GM12873 (cell line): ENCODE measurements around the gene SCFD1.

Source experiments
- TF ChIP-seq, protein P1 (sequence below): IDR thresholded peaks from 2 replicates; pipeline ENCODE4 v1.5.1; 2012; ENCODE audit warnings: low read depth, mild to moderate bottlenecking, moderate library complexity, low read length, control low read depth; ENCODE audit not compliant: insufficient read depth; ENCODE audit errors: missing control alignments

SCFD1 gene

DNA sequence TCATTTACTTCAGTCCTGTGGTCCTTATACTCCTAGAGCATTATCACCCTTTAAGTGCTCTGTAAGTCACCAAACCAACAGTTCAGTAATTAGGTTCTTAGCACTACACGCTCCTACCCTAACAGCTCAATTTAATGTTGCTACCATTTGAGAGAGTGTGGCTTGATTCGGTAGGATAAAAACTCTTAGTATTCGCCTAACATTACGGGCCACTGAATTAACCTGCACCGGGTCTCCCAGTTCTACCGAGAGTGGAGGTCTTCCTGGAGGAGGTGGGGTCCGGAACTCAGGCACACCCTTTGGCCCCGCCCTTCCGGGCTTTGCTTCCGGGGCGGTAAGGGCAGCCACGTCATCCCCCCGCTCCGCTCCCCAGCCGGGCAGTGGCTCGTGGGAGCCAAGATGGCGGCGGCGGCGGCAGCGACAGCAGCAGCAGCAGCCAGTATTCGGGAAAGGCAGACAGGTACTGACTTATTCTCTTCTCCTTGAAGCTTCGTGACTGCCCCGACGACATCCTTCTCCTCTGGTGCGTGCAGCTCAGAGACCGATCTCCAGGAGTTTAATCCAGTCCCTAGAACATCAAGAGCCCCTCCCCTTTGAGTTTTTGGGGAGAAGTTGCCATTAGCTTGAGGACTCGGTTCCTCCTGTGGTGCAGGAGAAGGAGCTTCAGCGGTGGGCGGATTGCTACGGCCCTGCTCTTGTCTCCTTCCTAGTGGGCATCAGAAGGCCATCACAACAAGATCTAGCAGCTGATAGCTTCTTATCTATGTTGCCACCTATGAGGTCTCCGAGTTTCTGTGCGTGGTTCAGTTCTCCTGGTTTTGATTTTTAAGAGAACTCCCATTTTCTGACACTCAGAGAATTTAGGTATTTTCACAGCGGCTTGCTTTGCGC lies at the start of gene SCFD1:
TSS of gene SCFD1 (plus strand) at position 380 of the 891 bp plus-strand sequence. CDS start at position 400, 20 bp downstream.
- TF ChIP-seq, protein P1, sequence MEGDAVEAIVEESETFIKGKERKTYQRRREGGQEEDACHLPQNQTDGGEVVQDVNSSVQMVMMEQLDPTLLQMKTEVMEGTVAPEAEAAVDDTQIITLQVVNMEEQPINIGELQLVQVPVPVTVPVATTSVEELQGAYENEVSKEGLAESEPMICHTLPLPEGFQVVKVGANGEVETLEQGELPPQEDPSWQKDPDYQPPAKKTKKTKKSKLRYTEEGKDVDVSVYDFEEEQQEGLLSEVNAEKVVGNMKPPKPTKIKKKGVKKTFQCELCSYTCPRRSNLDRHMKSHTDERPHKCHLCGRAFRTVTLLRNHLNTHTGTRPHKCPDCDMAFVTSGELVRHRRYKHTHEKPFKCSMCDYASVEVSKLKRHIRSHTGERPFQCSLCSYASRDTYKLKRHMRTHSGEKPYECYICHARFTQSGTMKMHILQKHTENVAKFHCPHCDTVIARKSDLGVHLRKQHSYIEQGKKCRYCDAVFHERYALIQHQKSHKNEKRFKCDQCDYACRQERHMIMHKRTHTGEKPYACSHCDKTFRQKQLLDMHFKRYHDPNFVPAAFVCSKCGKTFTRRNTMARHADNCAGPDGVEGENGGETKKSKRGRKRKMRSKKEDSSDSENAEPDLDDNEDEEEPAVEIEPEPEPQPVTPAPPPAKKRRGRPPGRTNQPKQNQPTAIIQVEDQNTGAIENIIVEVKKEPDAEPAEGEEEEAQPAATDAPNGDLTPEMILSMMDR: no peak

GRCh38 chr14:30572771-30573170 lies 49.3 kb upstream of the SCFD1 start:
- TF ChIP-seq, protein P1: no peak

DNA sequence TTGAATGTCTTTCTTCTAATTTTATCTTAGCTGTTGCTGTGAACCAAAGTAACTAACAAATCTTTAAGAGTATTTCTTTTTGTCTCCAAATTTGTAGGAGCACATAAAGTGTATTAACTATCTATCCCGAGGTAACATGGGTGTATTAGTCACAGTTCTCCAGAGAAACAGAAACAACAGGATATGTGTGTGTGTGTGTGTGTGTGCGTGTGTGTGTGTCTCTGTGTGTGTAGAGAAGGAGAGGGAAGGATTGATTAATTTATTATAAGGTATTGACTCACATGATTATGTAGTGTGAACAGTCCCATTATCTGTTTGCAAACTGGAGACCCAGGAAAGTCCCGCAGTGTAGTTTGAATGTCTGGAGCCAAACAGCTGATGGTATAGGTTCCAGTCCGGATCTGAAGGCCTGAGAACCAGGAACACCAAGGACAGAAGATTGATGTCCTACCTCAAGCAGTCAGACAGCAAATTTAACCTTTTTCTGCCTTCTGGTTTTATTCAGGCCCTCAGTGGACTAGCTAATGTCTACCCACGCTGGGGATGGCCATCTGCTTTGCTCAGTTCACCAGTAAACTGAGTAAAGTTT lies 48.8 kb upstream of the SCFD1 start:
- TF ChIP-seq, protein P1: no peak

- TF ChIP-seq, protein P1: no peak
Measured at GRCh38 chr14:30573966-30574365, 48.2 kb upstream of the SCFD1 start.

DNA sequence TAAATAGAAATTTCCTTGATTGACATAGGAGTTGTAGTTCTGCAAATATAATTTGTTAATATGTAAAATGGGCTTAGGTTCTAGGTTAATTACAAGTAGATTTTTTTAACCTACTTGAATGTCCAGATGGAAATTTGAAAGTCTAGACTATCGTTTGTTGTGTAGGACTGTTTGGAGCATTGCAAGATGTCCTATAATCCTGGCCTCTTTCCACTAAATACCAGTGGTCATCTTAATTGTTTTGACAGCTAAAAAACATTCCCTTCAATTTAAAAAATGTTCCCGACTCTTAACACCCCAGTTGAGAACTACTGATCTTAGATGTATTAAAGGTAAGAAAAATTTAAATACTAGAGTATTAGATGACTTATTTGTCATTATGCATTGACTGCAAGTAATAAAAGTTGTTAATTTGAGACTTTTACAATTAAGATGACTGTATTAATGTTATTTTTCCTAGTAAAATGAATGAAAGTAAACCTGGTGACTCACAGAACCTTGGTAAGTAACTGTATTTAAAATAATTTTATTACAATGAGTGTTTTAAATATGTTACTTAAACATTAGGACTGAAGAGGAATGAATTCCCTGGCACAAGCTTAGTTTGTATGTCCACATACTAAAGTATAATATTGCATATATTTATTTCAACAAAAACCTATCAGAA lies 41.4 kb upstream of the SCFD1 start:
- TF ChIP-seq, protein P1: no peak

DNA sequence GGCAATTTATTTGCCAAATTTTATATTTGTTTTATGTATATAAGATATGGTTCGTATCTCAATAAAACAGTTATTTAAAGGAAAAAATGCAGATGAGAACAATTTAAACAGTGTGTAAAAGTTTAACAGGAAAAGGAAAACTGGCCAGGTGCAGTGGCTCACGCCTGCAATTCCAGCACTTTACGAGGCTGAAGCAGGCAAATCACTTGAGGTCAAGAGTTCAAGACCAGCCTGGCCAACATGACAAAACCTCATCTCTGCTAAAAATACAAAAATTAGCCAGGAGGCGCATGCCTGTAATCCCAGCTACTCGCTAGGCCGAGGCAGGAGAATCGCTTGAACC lies 40.9 kb upstream of the SCFD1 start:
- TF ChIP-seq, protein P1: no peak

- TF ChIP-seq, protein P1: no peak
Measured at GRCh38 chr14:30582376-30582775, 39.7 kb upstream of the SCFD1 start.
